Large intestine (tissue), 3 donors: Measurements from ENCODE around the gene OR2T33. TPM values are rescaled to one million over a fixed set of nuclear protein-coding genes. Genes with fewer than 3 reads are reported as not detected.
"Not testable (repeated sequence)": the region's sequence is repeated elsewhere in the genome, so short reads cannot be mapped to it uniquely, and the experiment has no call there.

Experiments used
- DNase-seq, 2 donors: peaks; one replicate each; pipeline versions ENCODE4 v3.0.0 to v3.0.0-alpha.2; 2013
- H3K27ac ChIP-seq: one replicate; pipeline ENCODE4 v1.5.1; 2013; ENCODE audit warnings: low read length
- H3K27me3 ChIP-seq: 2 replicates; pipeline ENCODE4 v1.6.1; 2013; ENCODE audit warnings: low read length; ENCODE audit not compliant: control insufficient read depth, insufficient read depth
- H3K36me3 ChIP-seq: 2 replicates; pipeline ENCODE4 v1.6.1; 2013; ENCODE audit warnings: low read length; ENCODE audit not compliant: control insufficient read depth, insufficient read depth
- H3K4me1 ChIP-seq: one replicate; pipeline ENCODE4 v1.6.1; 2013; ENCODE audit warnings: low read length; ENCODE audit not compliant: control insufficient read depth, insufficient read depth
- H3K4me3 ChIP-seq: one replicate; pipeline ENCODE4 v1.5.1; 2013; ENCODE audit warnings: low read length
- H3K9me3 ChIP-seq: one replicate; pipeline ENCODE4 v1.6.1; 2013; ENCODE audit warnings: mild to moderate bottlenecking, low read depth, low read length, moderate library complexity; ENCODE audit not compliant: control insufficient read depth
- WGBS: methylation state at CpG from one replicate; pipeline ENCODE4 v1.1.5; 2013; ENCODE audit warnings: low lambda C conversion rate; ENCODE audit not compliant: insufficient coverage; 5-methylcytosine and 5-hydroxymethylcytosine counted together
- polyA plus RNA-seq: library from polyadenylated mRNA; unstranded; fragments of 120-200 nt; gene quantifications from one replicate; pipeline ENCODE4 v1.2.1, GENCODE V29; 2013

Gene OR2T33
- polyA plus RNA-seq, 1 donor, result not detected

- not testable (repeated sequence) for H3K9me3 ChIP-seq, H3K27ac ChIP-seq, H3K36me3 ChIP-seq, DNase-seq, H3K4me3 ChIP-seq, H3K27me3 ChIP-seq, H3K4me1 ChIP-seq
- WGBS, result 80% methylated on average over 1 of the region's 1 CpG
These were observed 18.5 kb downstream of the OR2T33 start for GRCh38 chr1:248259309-248259708.

DNA sequence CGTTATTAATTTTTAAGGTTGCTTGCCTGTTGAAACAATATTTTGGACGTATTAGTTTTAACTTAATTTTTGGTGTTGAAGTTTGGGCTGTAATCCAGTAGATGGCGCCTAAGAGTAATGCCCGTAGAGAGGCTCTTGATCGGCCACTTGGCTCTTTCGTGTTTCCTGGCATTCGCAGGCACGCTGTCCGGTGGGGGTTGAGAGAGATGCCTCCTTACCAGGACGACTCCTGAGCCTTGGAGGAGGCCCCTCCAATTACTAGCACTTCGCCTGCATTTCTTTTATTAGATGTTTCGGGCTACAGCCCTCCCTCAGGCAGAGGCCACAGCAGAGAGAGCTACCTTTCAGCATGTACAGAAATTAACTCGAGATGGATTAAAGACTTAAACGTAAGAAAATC lies 34.6 kb downstream of the OR2T33 start:
- no CpG with 5 or more reads among the region's 14 CpGs for WGBS
- Histone ChIP-seq H3K4me1 (no peaks in the 10 kb centered on the region), H3K9me3 (no peaks in the 10 kb centered on the region), H3K4me3 (no peak overlapping the region), H3K36me3 (no peaks in the 10 kb centered on the region), H3K27me3 (no peaks in the 10 kb centered on the region), H3K27ac (no peak overlapping the region)
- no peak for DNase-seq

DNA sequence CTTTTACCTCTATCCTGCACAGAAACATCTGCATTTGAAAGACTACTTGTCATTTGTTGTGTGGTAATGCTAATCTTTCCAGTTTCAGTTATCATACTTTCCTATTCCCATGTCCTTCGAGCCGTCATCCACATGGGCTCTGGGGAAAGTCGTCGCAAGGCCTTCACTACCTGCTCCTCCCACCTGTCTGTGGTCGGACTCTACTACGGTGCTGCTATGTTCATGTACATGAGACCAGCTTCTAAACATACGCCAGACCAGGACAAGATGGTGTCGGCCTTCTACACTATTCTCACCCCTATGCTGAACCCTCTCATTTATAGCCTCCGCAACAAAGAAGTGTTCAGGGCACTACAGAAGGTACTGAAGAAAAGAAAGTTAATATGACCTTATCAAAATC lies 38.3 kb downstream of the OR2T33 start:
- WGBS, result 100% methylated on average over 1 of the region's 9 CpGs
- DNase-seq, result no peak
- Histone ChIP-seq H3K27ac (no peak overlapping the region), H3K27me3 (no peaks in the 10 kb centered on the region), H3K9me3 (peaks cover 5% of the 10 kb centered on the region), H3K4me1 (no peaks in the 10 kb centered on the region), H3K4me3 (no peak overlapping the region), H3K36me3 (no peaks in the 10 kb centered on the region)

DNA sequence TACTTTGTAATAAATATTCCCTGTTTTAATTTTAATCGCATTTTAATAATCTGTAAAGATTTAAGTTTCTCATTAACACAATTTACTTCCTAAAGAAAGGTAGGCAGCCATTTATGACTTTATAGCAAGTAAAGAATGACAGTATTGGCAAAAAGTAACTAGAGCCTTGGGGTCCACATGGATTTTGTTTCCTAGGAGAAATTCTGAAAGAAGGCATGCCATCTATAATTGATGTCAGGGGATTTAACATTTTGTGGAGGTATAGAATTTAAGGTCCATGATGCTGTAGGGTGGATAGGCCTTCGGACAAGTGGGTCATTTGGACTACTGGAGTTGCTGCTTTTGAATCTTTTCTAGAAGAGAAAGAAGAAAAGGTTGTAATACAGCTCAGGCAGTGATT lies 46.7 kb downstream of the OR2T33 start, which contains the start of gene OR2M4:
Gene OR2M4, plus strand, starts transcription at position 301 of the 400 bp plus-strand sequence. CDS start 7,512 bp downstream, outside the sequence.
- H3K4me1 ChIP-seq, result no peaks in the 10 kb centered on the region
- 80% methylated on average over 1 of the region's 2 CpGs for WGBS
- H3K27ac ChIP-seq, result no peak within 1 kb of the TSS
- peaks cover 8% of the 10 kb centered on the region for H3K9me3 ChIP-seq
- no peak within 1 kb of the TSS for H3K4me3 ChIP-seq
- H3K27me3 ChIP-seq, result no peaks in the 10 kb centered on the region
- DNase-seq, result no peak
- H3K36me3 ChIP-seq, result no peaks in the 10 kb centered on the region

DNA sequence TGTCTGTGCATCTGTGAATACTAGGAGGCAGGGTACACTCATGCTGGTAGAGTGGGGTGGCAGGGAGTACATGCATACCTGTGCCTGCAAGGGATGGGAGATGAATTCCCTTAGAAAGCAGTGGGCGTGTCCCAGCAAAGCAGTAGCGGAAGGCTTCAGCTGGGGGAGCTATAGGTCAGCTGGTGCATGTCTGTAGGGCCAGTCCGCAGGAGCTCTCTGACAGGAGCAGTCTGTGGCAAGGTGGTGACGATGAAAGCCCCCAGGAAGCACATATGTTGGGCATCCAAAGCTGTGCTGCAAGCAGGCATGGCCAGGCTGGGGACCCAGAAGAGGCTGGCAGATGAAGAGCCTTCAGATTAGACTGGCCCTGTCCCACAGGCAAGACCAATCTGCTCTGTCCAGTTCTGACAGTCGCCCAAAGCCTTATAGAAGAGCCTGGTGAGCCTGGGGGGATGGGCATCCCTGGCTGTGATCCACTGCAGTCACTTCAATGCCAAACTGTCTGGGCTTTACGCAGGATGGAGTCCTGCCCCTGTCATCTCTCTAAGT lies 48.3 kb downstream of the OR2T33 start:
- Histone ChIP-seq H3K36me3 (no peaks in the 10 kb centered on the region), H3K4me3 (no peak overlapping the region), H3K27me3 (no peaks in the 10 kb centered on the region), H3K9me3 (peaks cover 6% of the 10 kb centered on the region), H3K27ac (no peak overlapping the region), H3K4me1 (no peaks in the 10 kb centered on the region)
- DNase-seq, result no peak
- WGBS, result no CpG with 5 or more reads among the region's 6 CpGs

DNA sequence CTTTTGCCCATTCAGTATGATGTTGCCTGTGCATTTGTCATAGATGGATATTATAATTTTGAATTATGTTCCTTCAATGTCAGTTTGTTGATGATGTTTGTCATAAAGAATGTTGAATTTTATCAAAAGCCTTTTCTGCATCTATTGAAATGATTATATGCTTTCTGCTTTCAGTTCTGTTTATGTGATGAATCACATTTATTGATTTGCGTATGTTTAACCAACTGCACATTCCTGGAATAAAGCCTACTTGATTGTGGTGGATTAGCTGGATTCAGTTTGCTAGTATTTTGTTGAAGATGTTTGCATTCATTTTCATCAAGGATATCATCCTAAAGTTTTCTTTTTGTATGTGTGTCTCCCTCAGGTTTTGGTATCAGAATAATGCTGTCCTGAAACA lies 52.2 kb downstream of the OR2T33 start:
- 100% methylated on average over 1 of the region's 1 CpG for WGBS
- no peak overlapping the region for H3K4me3 ChIP-seq
- no peak for DNase-seq

More for the DNA sequence above, 52.2 kb downstream of the OR2T33 start:
- peaks cover 6% of the 10 kb centered on the region for H3K9me3 ChIP-seq
- H3K27me3 ChIP-seq, result no peaks in the 10 kb centered on the region
- no peaks in the 10 kb centered on the region for H3K36me3 ChIP-seq
- H3K4me1 ChIP-seq, result no peaks in the 10 kb centered on the region
- no peak overlapping the region for H3K27ac ChIP-seq

Other genes with a start within 250 kb of the OR2T33 start
- 0.52 TPM for gene OR2L2, start 247.9 kb downstream of the OR2T33 start, polyA plus RNA-seq
- gene OR2L3, start 231.1 kb downstream of the OR2T33 start, polyA plus RNA-seq, result not detected
- gene OR2L13, start 182.8 kb downstream of the OR2T33 start, polyA plus RNA-seq, result 0.09 TPM
- gene OR2M5, start 132.8 kb downstream of the OR2T33 start, polyA plus RNA-seq, result not detected
- gene OR2M2, start 103.2 kb downstream of the OR2T33 start, polyA plus RNA-seq, result not detected
- gene OR2M3, start 80.7 kb downstream of the OR2T33 start, polyA plus RNA-seq, result not detected
- not detected for gene OR2M4, start 46.6 kb downstream of the OR2T33 start, polyA plus RNA-seq
- gene OR2T12, start 25.4 kb upstream of the OR2T33 start, polyA plus RNA-seq, result not detected
- gene OR2M7, start 46.6 kb upstream of the OR2T33 start, polyA plus RNA-seq, result not detected
- not detected for gene OR14C36, start 70.8 kb upstream of the OR2T33 start, polyA plus RNA-seq
- not detected for gene OR2T4, start 83.7 kb upstream of the OR2T33 start, polyA plus RNA-seq
- not detected for gene OR2T6, start 97.8 kb upstream of the OR2T33 start, polyA plus RNA-seq
- gene OR2T1, start 125.1 kb upstream of the OR2T33 start, polyA plus RNA-seq, result not detected
- gene OR2T2, start 167.7 kb upstream of the OR2T33 start, polyA plus RNA-seq, result not detected
- not detected for gene OR2T3, start 195.4 kb upstream of the OR2T33 start, polyA plus RNA-seq
- gene OR2T5, start 210.6 kb upstream of the OR2T33 start, polyA plus RNA-seq, result not detected
- gene OR2G6, start 230.1 kb upstream of the OR2T33 start, polyA plus RNA-seq, result not detected